ENCODE data around the gene JAG2.

Gene JAG2

DNA sequence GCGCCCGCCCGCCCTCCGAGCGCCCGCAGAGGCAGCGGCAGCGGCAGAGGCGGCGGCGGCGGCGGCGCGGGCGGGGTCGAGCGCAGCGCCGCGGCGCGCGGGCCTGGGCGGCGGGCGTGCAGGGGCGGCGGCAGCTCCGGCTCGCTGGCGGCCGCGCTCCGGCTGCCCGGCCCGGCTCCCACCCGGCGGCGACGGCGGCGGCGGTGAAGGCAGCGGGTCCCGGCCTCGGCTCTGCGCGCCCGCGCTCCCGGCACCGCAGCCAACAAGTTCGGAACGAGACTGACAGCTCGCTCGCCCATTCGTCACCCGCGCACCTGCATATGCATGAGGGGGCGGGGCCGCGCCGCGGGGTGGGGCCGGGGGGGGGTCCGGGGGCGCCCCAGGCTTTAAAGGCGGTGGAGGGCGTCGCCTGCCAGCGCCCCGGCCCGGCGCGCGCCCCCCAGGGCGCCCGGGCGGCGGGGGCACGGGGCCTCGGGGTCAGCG is at the start of gene JAG2:
Gene JAG2 (minus strand): TSS at position 281 of the 483 bp plus-strand sequence. CDS start 356 bp downstream, outside the sequence.
- DNase-seq (ENCODE audit: low read depth, low spot score): no peak

DNA sequence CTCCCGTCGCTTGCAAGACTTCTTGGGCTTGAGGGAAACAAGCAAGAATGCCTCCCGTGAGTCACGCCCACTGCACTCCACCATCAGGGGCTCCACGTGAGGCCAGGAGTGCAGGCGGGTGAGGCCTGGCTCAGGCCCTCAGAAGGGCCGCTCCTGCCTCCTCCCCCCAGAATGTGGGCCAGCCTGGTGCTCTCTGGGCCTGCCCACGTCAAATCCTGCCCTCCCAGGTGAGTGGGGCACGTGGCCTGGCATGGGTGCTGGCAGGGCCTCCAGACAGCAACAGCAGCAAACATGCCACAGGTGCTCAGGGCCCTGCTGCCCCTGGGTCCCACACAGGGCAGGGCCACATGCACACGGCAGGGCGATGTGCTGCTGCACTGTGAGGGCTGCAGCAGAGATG is 49.2 kb upstream of the JAG2 start:
- DNase-seq (ENCODE audit: low read depth, low spot score): no peak

DNA sequence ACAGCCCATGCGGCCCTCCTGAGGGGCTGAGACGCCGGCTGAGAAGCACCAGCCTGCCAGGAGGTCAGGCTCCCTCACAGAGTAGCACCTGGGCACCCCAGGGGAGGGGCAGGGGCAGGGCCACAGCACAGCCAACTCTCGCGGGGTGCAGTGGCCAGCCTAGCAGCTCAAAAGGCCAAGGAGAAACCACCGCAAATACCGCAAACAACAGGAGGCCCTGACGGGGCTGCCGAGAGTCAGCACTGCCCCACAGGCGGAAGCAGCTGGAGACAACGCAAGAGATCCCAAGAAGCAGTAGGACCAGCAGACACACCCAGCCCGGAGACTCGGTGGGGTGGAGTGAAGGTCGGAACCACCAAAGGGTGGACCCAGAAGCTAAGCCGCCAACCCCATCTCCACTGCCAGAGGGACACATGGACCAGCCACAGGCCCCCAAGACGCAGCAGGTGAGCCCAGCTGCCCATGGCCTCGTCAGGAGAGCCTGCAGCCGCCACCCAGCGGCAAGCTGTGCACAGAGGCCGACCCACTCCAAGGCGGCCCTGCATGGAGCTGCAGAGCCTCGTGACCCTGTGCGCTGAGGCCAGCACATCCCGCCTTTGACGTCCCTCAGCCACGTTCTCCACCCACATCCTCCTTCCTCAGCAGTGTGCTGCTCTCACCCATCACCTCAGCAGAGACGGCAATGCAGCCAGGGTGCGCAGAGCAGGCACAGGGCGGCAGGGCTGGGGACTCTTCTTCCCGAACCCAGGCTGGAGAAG is 48.1 kb upstream of the JAG2 start:
- DNase-seq (ENCODE audit: low read depth, low spot score): no peak

DNA sequence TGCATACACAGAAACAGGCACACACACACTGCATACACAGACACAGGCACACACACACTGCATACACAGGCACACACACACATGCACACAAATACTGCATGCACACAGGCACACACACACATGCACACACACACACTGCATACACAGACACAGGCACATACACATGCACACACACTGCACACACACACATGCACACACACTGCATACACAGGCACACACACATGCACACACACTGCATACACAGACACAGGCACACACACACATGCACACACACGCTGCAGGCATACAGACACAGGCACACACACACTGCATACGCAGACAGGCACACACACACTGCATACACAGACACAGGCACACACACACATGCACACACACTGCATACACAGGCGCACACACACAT is 47.0 kb upstream of the JAG2 start:
- DNase-seq (ENCODE audit: low read depth, low spot score): no peak

DNA sequence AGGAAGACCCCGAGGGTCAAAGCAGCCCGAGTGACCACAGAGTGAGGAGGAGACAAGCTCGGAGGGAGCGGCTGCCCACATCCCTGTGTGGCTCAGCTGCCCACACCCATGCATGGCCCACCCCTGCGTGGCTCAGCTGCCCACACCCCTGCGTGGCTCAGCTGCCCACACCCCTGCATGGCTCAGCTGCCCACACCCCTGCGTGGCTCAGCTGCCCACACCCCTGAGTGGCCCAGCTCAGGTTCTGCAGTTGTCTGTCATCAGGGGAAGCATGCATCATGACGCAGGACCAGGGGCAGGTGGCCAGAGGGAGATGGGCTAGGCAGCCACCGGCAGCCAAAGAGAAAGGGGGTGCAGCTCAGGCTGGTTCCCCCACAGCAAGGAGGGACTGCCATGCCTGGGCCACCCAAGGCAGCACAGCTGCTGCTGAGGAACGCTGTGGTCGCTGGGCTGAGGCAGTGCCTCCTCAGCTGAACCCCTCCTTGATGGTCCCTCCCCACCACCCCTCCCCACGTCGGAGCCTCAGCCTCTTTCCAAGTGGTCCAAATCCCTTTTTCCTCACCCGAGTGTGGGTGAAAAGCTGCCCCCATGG is 45.8 kb upstream of the JAG2 start:
- DNase-seq (ENCODE audit: low read depth, low spot score): no peak

DNA sequence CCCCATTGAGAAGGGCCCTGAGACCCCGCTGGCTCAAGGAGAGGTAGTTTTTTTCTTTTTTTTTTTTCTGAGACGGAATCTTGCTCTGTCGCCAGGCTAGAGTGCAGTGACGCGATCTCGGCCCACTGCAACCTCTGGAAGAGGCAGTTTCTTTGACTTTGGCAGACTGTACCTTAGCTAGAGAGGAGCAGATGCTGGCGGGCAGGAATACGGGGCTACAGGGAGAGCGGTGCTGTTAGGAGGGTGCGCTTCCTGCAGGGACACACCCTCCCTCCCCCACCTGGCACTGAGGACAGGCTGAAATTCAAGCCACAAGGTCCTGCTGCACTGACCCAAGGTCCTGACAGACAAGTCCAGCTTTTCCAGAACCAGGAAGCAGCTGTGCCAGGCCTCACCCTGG is 44.8 kb upstream of the JAG2 start:
- no peak for DNase-seq (ENCODE audit: low read depth, low spot score)

DNA sequence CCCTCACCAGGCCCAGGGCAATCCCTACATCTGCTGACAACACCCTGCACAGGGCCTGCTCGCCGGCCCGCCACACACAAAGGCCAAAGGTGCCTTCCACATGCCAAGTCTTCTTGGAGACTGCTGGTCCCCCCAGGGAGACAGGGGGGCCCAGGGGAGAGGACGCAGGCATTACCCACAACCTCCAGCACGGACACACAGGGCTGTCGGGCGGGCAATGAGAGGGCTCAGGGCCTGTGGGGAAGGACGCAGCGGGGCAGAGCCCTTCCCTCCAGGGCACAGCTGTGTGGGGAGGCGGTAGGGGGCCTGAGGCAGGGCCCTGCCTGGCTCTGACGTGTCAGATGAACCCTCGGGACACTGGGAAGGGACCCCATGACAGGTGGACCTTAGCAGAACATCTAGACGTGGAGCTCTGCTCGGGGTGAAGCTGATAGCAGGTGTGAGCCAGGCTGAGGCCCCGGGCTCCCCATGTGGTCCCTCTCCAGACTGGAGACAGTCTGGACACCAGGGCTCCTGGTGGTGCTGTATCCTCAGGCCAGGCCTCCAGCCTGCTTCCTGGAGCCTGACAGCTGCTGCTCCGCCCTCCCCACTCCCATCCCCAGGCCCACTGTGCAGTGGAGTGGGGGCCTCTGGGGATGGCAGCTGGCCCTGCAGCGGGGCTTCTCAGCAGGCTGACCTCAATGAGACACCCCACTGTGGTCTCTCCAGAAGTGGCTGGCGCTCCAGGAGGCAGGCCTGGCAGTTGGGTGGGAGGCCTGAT is 44.1 kb upstream of the JAG2 start:
- no peak for DNase-seq (ENCODE audit: low read depth, low spot score)

DNA sequence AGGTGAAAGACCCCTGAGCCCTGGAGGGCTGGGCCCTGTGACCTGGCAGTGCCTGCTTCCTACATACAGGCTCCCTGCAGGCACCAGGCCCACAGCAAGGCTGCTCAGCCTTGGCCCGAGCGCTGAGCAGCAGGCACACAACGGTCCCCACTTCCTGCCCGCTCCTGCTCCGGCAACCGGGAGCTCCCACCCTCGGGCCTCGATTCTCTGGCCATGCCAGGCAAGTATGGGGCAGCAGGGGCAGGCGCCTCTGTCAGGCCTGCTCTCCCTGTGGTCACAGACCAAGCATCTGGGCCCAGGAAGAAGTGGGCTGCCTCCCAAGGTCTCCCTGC is 43.1 kb upstream of the JAG2 start:
- no peak for DNase-seq (ENCODE audit: low read depth, low spot score)

DNA sequence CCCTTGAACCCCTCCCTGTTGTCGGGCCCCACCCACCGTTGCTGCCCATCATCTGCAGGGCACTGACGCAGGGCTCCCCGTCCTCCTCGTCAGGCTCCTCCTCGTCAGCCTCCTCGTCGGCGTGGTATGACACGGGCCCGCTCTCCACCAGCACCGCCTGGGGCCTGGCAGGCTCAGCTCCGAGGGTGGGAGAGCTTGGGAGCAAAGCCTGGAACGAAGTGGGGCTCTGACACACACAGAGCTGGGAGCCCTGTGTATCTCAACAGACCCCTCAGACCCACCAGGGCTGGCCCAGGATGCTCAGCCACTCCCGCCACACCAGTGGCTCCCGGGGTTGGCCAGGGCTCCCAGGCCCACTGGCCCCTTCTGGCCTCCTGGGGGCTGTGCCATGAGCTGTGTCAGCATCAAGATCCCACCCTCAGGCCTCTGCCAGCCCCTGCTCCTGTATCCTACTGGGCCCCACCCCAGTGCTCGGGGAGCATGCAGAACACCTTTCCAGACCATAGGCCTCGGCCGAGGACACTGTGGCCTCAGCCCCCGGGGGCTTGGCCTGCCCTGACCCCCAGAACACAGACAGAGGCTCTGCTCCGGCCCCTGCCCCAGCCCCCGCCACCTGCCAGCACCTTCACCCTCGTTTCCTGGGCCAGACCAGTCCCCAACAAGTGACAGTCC is 42.6 kb upstream of the JAG2 start:
- DNase-seq (ENCODE audit: low read depth, low spot score): no peak

DNA sequence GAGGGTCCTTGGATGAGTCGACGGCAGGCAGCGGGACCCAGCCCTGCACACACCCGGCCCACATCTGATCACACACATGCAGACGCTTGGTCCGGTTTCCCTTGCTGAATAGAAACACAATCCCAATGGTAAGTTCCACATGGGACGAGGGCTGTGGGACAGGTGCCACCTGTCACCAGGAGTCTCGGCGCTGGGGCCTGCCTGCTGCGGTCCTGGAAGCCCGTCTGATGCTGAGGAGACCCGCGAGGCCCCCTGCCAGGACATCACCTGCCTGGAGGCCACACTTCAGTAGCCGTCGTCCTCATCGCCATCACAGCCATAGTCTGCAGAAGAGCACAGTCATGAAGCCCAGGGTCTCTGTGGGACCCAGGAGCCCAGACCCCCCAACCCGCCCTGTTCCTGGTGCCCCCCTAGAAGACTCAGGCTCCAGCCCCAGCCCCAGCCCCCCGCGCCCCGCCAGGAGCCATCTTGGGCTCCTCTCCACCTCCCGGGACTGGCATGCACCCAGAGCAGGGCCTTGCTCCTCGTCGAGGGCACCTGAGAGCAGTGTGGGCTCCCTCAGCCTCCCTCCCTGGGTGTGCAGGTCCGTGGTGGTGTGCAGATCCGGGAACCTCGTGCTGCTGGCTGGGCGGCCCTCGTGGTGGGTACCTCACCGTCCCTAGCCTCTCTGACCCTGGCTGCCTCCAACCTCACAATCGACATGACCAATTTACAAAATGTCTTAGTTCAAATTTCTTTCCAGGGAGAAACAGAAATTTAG is 41.9 kb upstream of the JAG2 start:
- no peak for DNase-seq (ENCODE audit: low read depth, low spot score)

DNA sequence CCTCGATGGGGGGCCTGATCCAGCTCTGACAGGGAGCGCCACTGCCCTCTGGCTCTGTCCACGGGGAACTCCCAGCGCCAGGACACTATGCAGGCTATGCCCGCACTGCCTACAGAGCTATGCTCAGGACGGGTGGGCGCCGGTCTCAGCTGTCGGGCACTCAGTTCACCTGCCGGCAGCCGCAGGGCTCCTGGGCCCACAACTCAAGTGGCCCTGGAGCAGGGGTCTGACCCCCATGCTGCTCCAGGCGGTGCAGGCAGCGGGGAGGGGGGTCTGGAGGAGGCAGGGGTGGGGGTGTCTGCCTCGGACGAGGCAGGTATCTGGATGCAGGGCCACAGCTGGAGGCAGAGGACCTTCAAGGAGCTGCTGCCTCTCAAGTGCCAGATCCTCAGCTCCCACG is 41.1 kb upstream of the JAG2 start:
- DNase-seq (ENCODE audit: low read depth, low spot score): no peak

DNA sequence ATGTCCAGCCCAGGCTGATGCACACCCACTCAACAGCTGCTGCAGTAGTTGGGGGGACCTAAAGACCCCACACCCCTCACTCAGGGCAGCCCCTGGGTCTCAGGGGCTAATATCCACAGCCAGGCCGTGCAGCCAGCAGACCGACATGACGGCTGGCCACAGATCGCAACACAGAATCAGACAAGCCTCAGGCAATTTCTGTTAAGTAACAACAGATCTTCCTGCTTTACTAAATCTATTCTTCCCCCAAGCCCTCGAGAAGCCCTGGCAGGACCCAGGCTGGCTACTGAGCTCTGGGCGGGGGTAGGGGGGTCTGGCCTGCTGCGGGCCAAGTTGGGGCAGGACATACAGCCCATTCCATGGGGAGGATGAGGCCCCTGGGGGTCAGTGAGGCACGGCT is 40.5 kb upstream of the JAG2 start:
- DNase-seq (ENCODE audit: low read depth, low spot score): no peak

DNA sequence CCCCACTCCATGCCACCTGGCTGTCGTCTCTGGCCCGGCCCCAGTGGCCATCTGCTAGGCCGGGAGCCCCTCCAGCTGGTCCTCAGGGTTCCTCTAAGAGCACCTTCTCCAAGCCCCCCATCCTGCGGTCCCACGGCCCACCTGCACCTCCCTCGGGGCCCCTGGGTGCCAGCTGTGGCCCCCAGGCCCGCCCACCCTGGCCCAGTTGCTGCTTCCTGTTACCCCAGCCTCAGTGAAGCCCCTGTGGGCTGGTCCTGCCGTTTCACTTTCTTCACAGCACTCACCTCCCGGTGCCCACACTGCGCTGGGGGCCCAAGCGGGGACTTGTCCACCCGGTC is 40.1 kb upstream of the JAG2 start:
- no peak for DNase-seq (ENCODE audit: low read depth, low spot score)

DNA sequence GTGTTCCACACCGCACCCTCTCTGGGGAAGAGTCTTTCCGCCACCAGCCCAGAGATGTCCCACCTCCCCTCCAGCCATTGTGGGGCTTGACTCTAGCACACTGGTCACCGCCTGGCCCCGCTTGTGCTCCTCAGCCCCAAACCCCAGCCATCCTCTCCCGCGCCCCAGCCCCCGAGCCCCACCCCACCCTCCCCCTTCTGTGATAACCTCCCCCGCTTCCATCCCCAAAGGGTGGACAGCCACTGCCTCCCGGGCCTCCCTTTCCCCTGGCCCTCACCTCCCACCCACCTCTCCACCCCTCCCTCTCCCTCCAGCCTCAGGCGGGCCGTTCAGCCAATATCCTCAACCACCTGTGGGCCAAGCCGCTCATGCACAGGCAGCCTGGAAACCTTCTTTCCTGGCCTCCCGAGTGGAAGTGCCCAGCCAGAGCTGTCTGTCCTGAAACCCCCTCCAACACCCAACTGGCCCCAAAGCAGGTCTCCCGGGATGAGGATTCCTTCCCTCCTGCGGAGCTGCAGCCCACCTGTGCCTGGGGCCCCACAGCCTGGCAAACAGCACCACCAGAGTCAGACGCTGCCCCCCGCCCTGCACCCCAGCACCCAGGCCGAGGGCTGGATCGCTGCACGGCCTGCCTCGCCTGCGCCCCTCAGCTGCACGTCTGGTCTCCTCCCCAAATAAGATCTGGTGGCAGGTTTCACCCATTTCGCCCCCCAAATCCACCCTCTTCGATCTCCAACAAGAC is 39.6 kb upstream of the JAG2 start:
- no peak for DNase-seq (ENCODE audit: low read depth, low spot score)

DNA sequence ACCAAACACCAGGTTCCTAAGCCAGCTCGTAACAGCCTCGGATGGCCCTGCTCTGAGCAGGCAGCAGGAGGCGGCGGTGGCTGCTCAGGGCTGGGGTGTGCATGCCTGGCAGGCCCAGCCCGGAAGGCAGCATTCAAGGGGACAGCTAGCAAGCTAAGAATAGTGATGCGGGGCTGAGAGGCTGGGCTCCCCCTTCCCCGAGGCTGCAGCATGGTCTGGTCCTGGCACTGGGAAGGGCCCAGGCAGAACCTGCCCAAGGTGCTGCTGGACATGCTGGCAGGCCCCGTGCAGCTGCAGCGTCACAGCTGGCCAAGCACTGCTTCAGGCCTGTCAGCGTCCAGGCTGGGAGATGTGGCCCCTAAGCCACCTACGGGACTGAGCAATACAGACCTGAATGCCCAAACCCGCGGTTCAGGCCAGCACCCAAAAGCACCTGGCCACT is 38.9 kb upstream of the JAG2 start:
- DNase-seq (ENCODE audit: low read depth, low spot score): no peak

DNA sequence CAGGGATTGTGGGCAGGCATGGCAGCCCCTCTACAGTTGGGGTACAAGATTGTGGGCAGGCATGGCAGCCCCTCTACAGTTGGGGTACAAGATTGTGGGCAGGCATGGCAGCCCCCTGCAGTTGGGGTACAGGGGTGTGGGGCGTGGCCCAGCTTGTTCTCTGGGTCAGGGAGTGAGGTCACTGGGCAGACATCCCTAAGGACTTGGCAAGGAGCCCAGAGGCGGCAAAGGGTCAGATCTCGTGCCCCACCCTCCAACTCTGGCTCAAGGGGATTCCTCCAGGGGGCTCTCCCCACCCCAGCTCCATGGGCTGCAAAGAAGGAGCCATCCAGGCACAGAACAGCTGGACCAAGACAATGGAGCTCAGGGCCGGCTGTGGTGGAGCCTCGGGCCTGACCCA is 38.3 kb upstream of the JAG2 start:
- DNase-seq (ENCODE audit: low read depth, low spot score): no peak

DNA sequence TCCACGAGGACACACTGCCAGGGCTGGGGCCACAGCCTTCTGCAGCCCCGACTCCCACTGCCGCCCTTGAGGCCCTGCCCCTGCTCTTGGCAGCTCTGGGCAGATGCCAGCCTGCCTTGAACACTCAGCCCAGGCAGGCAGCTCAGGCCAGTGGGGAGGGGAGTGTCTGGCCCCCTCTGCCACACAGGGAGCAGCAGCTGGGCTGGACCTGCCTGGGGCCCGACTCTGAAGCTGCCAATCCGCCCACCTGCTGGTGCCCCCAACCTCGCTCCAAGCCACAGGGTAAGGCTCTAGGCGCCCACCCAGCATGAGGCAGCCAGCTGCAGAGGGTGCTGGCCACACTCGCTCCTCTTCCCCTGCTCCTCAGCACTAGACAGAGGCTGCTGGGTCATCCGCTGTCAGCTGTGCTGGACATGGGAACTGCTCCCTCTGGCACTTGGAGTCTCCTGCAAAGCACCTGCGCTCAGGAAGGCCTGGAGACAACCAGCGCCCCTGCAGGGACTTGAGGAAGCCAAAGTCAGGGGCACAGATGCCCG is 37.2 kb upstream of the JAG2 start:
- DNase-seq (ENCODE audit: low read depth, low spot score): no peak

DNA sequence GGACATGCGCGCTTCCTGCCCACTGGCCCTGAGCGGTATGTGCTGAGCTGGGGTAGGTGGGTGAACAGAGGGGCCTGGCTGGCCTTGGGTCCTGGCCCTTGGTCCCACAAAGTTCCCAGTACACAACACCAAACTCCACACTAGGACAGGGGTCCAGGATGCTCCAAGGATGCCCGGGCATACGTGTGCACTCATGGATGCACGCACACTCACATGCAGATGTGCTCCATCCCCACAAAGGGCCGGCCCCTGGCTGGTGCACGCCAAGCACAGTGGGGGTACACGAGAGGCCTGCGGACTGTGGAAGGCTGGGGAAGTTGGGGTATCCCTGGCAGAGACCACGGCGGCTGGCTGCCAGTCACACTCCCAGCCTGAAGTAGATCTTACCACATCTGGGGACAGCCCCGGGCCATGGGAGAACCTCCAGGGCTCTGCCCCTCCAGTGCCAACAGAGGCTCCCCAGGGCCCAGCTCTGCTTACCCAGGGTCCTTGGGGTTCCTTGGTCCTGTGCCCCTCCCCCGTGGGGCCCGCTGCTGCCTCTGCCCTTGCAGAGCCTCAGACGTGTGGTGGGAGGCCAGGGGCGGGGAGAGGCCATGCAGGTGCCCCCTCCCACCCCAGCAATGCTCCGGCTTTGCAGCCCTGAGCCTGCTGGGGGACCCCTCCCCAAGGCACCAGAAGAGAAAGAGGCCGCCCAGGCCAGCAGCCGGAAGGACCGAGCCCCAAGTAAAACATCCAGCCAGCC is 36.5 kb upstream of the JAG2 start:
- no peak for DNase-seq (ENCODE audit: low read depth, low spot score)

DNA sequence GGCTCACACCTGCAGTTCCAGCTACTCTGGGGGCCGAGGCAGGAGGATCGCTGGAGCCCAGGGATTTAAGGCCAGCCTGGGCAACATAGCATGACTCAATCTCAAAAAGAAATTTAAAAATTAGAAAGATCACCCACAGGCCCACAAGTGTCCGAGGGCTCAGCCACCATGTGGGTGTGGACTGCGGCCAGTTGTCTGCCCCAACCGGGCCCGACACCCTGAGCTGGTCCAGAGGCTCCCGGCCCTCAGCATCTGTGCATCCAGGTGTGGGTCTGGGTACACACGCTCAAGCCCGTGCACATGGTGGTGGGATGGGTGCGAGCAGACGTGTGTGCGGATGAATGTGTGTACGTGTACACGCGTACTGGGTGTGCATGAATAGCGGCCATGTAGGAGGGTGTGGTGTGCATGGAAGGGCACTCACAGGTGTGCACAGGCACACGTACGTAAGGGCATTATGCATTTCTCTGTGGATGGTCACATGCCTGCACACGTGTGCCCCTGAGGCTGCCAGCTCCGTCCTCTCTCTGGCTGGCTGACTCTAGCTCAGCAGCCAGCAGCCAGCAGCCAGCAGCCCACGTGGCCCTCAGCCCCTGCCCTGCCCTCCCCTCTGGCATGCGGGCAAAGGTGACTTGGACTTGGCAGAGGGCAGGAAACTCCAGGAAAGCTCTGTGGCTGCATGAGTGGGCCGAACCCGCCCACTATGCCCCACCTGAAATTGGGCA is 35.8 kb upstream of the JAG2 start:
- DNase-seq (ENCODE audit: low read depth, low spot score): no peak
